Pancreas (tissue), 10 donors: ENCODE measurements around the gene SVOP. TPM values are rescaled to one million over a fixed set of nuclear protein-coding genes. Genes with fewer than 3 reads are reported as not detected.

Experiments
- ATAC-seq, 4 donors: fragments of 200-7000 bp; cut with Tn5 transposase; one replicate each; pipeline versions ENCODE4 v1.8.0 to v1.9.1; 2020; ENCODE audit warnings: mild to moderate bottlenecking in 4 of 4, moderate library complexity in 4 of 4
- DNase-seq, 6 donors: peaks; one replicate each; pipeline ENCODE4 v3.0.0-alpha.2; 2020
- FAIRE-seq: peaks from 2 replicates; lab custom pipeline; 2012; peaks lifted over from hg19 to GRCh38; lab: Jason Lieb, UNC
- H3K27ac ChIP-seq, 4 donors: fragments of 200-600 bp; sonication (generic); 1 replicate in 3 of 4; 2 replicates in 1 of 4; pipeline versions ENCODE4 v1.5.0 to v1.8.0; 2020
- H3K27me3 ChIP-seq, 4 donors: fragments of 200-600 bp; one replicate each; pipeline ENCODE4 v1.8.0; 2021
- H3K36me3 ChIP-seq, 3 donors: fragments of 200-600 bp; sonication (generic) in 1 of 3; one replicate each; pipeline versions ENCODE4 v1.5.0 to v1.8.0; 2020 to 2021
- H3K4me1 ChIP-seq, 3 donors: fragments of 200-600 bp; one replicate each; pipeline ENCODE4 v1.8.0; 2021
- H3K4me3 ChIP-seq, 4 donors: fragments of 200-600 bp; sonication (generic) in 2 of 4; one replicate each; pipeline versions ENCODE4 v1.5.0 to v1.8.0; 2020 to 2021
- H3K9me3 ChIP-seq, 4 donors: fragments of 200-600 bp; one replicate each; pipeline ENCODE4 v1.8.0; 2021
- CTCF ChIP-seq, 4 donors: fragments of 200-600 bp; sonication (generic) in 3 of 4; IDR thresholded peaks; one replicate each; pipeline versions ENCODE4 v1.5.0 to v1.8.0; 2021; ENCODE audit warnings: antibody characterized with exemption in 4 of 4
- WGBS, 2 donors: extraction: QIAGEN DNeasy Blood & Tissue Kit; methylation state at CpG; one replicate each; pipeline ENCODE4 v1.1.7; 2013; 5-methylcytosine and 5-hydroxymethylcytosine counted together
- intact Hi-C, 3 donors: fragments of 100-400 bp; cut with DNase I; formaldehyde crosslinking; loops; one replicate each; pipeline versions ENCODE4 v1.11.1 to v1.14.2; 2022
- polyA plus RNA-seq, 2 donors: library from polyadenylated mRNA; stranded (reverse); fragments of 200-250 nt; gene quantifications; one replicate each; pipeline ENCODE4 v1.2.3, GENCODE V29; 2013
- total RNA-seq, 6 donors: library from RNA; stranded (reverse); fragmentation: NEBNext Ultra II Directional in 4 of 6; extraction: Animal tissue kit (Norgen Biotek cat#: 25700) in 4 of 6; gene quantifications; one replicate each; pipeline versions ENCODE4 v1.2.1 to v1.2.4, GENCODE V29; 2021 to 2023
- donor health status: healthy with polysubstance abuse.
- donor health status: DM: no; HTN: no; CAD: no; lungs with moderate emphysema.
- donor health status: DM: no; HTN: no; CAD: no.
- donor health status: control.
- donor health status: control.
- donor health status: Bipolar disorder and iron deficiency.
- donor health status: DM: yes; HTN: yes; CAD: no.
- donor health status: DM: no; HTN: no; CAD: no.
- donor health status: DM: no; HTN: no; CAD: no.
- donor health status: DM: yes; HTN: yes; CAD: no.

Gene SVOP, protein sequence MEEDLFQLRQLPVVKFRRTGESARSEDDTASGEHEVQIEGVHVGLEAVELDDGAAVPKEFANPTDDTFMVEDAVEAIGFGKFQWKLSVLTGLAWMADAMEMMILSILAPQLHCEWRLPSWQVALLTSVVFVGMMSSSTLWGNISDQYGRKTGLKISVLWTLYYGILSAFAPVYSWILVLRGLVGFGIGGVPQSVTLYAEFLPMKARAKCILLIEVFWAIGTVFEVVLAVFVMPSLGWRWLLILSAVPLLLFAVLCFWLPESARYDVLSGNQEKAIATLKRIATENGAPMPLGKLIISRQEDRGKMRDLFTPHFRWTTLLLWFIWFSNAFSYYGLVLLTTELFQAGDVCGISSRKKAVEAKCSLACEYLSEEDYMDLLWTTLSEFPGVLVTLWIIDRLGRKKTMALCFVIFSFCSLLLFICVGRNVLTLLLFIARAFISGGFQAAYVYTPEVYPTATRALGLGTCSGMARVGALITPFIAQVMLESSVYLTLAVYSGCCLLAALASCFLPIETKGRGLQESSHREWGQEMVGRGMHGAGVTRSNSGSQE
- 1 to 10 TPM in 3 of 6 donors, under 1 TPM in 3; 0.13 to 2.3 (median 0.71) TPM for total RNA-seq
- polyA plus RNA-seq: 1 to 10 TPM in 1 of 2 donors, under 1 TPM in 1; 0.68 to 4.3 TPM

- FAIRE-seq (no peak), DNase-seq (peak; percentile 54 to 91 (median 77)), ATAC-seq (peak; percentile 82 to 99 (median 96))
- H3K4me1 ChIP-seq: no peaks in the 10 kb centered on the region
- no peaks in the 10 kb centered on the region for H3K9me3 ChIP-seq
- TF ChIP-seq CTCF (IDR thresholded peaks at IDR 0.05): no peak
- WGBS, 2 donors: 4% methylated on average over 30 of the region's 30 CpGs
- H3K36me3 ChIP-seq: no peaks in the 10 kb centered on the region
- intact Hi-C loops: no loop called here
- H3K27me3 ChIP-seq: no peaks in the 10 kb centered on the region
- H3K4me3 ChIP-seq: peak within 1 kb of the TSS in 1 of 4 donors; percentile 13
- no peak within 1 kb of the TSS for H3K27ac ChIP-seq
These were observed at the start of gene SVOP for GRCh38 chr12:109020796-109021380. Gene SVOP (minus strand): TSS chr12:109021068. CDS start chr12:109020868, 200 bp downstream.

DNA sequence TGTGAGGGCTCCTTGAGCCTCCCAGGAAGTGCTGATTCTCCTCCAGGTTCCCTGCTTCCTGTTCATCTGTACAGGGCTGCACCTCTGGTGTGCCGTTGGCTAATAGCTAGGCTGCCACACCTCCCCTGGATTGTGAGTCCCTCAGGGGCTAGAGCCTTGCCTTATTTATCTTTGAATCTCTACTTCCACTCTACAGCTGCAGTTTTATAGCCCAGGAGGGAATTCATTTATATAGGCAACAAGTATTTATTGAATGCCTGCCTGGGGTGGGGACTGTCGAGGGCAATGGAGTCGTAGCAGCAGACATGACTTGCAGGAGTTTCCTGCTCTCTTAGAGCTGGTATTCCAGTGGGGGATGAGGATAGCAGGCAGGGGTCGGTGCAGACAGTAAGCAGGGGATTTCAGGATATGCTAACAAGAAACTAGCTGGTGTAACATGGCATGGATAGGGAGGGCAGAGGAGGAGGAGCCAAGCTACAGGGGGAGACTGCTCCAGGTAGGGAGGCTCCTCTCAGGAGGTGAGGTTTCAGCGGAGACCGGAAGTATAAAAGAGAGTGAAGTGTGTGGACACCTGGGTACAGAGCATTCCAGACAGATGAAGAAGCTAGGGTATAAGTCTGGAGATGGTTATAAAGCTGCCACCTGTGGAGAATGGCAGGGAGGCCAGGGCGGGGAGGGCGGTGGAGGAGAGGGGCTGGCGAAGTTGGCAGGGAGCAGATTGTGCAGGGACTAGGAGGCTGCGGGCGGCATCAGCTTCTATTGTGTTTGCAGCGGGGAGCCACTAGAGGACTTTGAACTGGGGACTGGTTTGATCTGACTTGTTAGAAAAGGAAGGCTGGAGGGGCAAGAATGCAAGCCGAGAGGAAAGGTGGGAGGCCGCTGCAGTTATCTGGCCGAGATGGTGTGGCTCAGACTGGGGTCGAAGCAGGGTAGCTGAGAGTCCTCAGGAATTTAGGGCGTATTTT is 48.7 kb upstream of the SVOP start:
- no peak for DNase-seq
- no peak for TF ChIP-seq CTCF (IDR thresholded peaks at IDR 0.05)

DNA sequence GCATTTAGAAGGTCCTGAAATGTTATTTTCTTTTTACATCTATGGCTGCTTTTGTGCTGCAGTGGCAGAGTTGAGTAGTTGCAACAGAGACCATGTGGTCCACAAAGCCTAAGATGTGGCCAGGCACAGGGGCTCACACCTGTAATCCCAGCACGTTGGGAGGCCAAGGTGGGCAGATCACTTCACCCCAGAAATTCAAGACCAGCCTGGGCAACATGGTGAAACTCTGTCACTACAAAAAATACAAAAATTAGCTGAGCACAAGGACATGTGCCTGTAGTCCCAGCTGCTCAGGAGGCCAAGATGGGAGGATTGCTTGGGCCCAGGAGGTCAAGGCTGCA is 45.0 kb upstream of the SVOP start:
- no peak for DNase-seq
- Histone ChIP-seq H3K9me3 (no peaks in the 10 kb centered on the region), H3K27me3 (no peaks in the 10 kb centered on the region), H3K36me3 (peaks cover 0 to 10% (median 0%) of the 10 kb centered on the region in 3 donors), H3K4me1 (peaks cover 6 to 15% (median 12%) of the 10 kb centered on the region in 3 donors), H3K27ac (peak overlapping the region; percentile 13 to 66 (median 44)), H3K4me3 (no peak overlapping the region)
- intact Hi-C loops: no loop called here
- ATAC-seq: peak in 3 of 4 donors; percentile 7 to 33 (median 21)
- WGBS, 2 donors: 37 to 47% methylated on average over 1 of the region's 1 CpG
- no peak for FAIRE-seq
- TF ChIP-seq CTCF (IDR thresholded peaks at IDR 0.05): no peak

More for the DNA sequence above, 48.7 kb upstream of the SVOP start:
- H3K27me3 ChIP-seq: no peaks in the 10 kb centered on the region
- H3K9me3 ChIP-seq: no peaks in the 10 kb centered on the region
- H3K27ac ChIP-seq: no peak overlapping the region
- peaks cover 6 to 15% (median 12%) of the 10 kb centered on the region in 3 donors for H3K4me1 ChIP-seq
- peaks cover 0 to 24% (median 5%) of the 10 kb centered on the region in 3 donors for H3K36me3 ChIP-seq
- no peak for FAIRE-seq
- ATAC-seq: no peak
- no peak overlapping the region for H3K4me3 ChIP-seq
- intact Hi-C loops: no loop called here
- 93% methylated on average over 17 of the region's 17 CpGs for WGBS, 2 donors

GRCh38 chr12:109065154-109065852 is 44.4 kb upstream of the SVOP start:
- TF ChIP-seq CTCF (IDR thresholded peaks at IDR 0.05): no peak
- WGBS, 2 donors: 26 to 31% methylated on average over 5 of the region's 5 CpGs
- intact Hi-C loops: no loop called here
- H3K9me3 ChIP-seq: no peaks in the 10 kb centered on the region
- H3K4me1 ChIP-seq: peaks cover 6 to 15% (median 12%) of the 10 kb centered on the region in 3 donors
- FAIRE-seq (no peak), ATAC-seq (peak; percentile 93 to 96 (median 94)), DNase-seq (peak; percentile 68 to 81 (median 78))
- peak overlapping the region; percentile 13 to 66 (median 37) for H3K27ac ChIP-seq
- H3K36me3 ChIP-seq: peaks cover 0 to 10% (median 0%) of the 10 kb centered on the region in 3 donors
- no peak overlapping the region for H3K4me3 ChIP-seq
- no peaks in the 10 kb centered on the region for H3K27me3 ChIP-seq
